NCI-H2196 (cell line): Measurements from ENCODE around the gene CLEC9A.

ENCODE experiments used
- DNase-seq: peaks from one replicate; lab custom pipeline; 2025; ENCODE audit not compliant: unreplicated experiment; lab: John Stamatoyannopoulos, UW

The CLEC9A gene

DNA sequence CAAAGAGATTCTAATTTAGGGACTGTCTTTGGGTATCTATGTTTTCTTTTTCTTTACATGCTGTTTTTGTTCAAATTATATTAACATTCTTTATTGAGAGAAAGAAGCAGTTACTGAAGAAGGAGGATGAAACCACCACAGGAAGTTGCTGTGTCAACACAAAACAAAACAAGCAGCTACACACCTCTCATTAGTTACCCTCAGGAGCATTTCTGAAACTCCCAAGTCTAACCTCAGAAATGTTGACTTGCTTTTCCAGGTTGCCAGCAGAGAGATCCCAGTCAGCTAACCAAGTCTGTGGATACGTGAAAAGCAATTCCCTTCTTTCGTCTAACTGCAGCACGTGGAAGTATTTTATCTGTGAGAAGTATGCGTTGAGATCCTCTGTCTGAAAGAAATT lies 34.8 kb downstream of the CLEC9A start:
- no peak for DNase-seq

DNA sequence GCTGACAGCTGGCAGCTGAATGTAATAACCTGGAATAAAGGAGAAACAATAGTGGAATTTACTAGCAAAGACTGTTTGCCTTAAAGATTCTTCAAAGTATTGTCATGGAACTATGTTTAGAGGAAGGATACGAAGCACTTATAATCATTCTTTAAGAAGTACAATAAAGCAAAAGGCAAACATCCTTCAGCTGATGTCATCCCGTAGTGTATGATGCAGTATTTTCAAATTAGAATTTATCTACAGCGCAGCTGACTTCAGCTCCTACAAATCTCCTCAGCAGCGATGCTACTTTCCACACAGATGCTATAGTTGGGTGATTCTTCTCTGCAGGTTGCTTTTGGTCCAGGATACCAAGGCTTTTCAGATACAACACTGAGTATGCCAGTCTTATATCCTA lies 36.8 kb downstream of the CLEC9A start:
- no peak for DNase-seq

DNA sequence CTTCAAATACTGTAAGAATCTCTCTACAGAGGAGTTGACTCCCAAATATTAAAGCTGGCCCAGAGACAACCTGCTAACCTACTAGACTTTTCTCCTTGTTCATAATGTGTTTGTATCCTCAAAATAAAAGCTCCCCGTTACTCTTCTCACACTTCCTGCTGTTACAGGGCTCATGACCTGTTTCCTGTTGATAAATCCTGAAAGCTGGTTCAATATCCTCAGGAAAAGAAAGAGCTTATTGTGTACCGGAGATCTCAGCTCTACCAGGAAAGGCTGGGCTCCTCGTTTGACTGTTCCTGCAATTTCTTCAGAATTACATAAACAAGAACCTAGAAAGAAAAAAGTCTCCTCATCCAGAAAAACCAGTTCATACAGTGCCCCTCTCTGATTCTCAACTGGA lies 37.5 kb downstream of the CLEC9A start:
- DNase-seq = no peak

DNA sequence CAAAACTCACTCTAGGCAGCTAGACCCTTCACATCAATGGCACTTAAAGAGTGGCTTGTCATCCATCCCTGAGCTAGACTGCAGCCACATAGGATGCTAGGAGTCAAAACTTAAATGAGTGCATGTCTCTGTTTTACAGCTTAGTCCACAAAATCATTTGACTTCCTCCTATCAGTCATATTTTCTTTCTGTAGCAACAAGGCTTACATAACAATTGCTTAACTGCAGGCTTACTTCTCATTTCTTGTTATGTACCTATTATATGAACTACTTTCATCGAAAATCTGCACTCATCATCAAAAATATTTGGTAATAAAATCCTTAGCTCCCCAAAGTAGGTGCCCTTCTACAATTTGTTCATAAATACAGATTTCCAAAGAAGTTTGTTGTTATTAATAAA lies 38.2 kb downstream of the CLEC9A start:
- no peak for DNase-seq

DNA sequence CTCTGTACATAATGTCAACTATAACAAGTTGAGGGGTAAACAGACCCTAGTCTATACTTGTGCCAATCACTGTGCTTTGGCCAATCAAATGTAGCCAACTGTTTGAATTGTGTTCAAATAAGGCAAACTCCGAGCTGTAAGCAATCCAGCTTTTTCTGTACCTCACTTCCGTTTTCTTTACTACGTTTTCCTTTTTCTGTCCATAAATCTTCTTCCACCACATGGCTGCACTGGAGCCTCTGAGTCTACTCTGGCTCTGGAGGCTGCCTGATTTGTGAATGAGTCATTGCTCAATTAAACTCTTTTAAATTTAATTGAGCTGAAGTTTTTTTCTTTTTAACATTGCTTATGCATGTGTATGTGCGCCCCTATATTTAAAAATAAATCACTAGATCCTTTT lies 38.6 kb downstream of the CLEC9A start:
- DNase-seq = no peak

DNA sequence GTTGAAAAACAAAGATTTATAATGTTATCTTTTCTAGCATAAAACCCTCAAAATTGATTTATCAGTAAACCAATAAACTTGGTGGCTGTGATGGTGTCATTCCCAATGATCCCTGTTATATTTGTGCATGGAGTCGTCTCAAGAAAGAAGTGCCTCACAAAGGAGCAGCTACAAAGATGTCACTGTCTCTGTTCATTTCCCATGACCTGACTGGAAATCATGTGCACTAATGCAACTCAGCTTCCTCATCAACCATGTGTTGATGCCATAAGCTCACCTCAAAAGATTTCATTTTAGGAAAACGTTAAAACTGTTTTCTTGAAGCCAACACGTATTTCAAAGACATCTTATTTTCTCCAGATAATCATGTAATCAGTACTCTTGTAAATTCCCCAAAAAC lies 39.5 kb downstream of the CLEC9A start:
- no peak for DNase-seq

DNA sequence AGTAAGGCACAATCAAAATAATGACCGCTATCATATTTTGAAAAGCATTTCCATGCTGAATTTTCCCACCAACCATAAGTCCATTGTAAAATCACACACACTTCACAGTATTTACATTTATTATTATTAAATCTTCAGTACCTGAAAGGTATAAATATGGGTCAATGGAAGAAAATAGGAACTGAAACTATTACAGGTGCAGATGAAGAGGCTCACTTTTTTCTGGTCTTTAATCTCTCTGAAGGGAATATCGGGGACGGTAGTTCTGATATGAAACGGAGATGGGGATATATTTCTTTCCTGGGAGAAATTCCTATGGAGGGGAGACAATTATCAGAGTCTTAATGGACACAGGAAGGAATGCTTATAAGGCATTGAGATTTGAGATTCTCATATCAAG lies 39.9 kb downstream of the CLEC9A start:
- DNase-seq = no peak

DNA sequence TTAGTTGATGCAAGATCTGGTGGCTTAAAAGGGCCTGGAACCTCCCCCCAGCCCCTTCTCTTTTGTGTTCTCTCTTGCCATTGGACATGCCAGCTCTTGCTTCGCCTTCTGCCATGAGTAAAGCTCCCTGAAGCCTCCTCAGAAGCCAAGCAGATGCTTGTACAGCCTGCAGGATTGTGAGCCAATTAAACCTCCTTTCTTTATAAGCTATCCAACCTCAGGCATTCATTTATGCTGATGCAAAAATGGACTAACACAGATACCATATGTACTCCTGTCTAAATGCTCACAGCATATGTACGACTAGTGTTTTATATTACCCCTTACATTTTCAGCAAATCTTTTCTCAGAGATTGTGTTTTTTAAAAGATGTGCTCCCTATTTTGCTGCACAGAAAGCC lies 41.6 kb downstream of the CLEC9A start:
- no peak for DNase-seq

DNA sequence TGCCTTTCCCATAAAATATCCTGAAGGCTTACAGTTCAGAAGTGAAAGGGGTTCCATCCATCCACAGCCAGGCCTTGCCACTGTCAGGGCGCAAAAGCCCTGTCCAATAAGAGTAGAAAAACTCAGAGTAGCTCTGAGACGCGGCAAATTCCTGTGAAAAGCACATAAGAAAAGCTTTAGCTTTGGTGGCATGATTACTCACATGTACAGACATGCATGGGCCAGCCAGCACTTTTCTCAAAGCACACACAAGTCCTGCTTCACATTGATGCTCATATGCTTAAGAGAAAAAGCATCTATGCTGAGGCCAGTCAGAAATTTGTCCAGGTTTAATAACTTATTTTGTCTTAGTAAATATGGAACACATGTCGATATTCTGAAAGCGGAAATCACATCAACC lies 42.8 kb downstream of the CLEC9A start:
- DNase-seq = no peak

DNA sequence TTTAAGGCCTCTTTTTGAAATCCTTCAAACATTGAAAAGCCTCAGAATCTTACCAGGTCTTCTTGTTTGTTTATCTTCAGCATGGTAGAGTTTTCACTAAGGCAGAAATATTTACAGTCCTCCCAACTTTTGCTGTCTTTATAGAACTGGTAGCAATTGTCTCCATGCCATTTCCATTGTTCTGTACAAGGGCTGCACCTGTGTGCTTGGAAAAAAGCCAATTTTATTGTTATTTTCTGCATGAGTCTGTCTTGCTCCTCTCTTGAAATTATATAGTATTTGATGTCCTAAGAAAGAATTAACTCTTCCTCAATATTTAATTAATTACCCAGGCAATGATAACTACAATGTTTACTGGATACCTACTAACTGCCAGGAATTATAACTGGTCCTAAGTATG lies 45.0 kb downstream of the CLEC9A start:
- DNase-seq = no peak

DNA sequence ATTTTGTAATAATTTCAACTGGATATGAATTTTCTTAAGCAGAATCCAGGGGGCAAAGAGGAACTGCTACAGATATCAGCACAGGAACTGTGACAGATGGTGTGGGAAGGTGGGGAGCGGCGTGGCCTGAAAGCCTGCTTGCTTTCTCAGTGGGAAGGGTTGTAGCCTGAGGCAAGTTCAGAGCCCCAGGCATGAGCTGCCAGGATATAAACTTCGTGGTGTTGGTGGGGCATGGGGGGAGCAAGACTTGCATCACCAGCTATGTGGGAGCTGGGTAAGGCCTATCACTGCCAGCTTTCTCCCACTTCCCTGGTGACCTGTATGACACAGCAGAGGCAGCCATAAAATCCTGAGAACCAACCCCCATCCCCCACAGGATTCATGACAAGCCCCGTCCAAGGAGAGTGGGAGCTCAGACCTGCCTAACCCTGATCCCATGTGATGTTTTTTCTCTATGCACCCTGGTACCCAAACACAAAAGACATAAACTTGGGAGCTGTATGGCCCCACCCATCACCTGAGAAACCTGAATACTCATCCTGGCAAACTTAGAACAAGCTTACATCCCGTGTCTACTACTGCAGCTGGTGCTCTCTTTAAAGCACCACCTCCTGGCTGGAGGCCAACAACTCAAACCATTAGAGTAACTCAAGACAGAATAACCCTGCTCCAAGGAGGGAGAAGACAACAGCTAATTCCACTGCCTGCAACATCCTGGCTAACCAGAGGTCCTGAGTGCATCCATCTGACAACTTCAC lies 51.8 kb downstream of the CLEC9A start:
- DNase-seq = no peak

DNA sequence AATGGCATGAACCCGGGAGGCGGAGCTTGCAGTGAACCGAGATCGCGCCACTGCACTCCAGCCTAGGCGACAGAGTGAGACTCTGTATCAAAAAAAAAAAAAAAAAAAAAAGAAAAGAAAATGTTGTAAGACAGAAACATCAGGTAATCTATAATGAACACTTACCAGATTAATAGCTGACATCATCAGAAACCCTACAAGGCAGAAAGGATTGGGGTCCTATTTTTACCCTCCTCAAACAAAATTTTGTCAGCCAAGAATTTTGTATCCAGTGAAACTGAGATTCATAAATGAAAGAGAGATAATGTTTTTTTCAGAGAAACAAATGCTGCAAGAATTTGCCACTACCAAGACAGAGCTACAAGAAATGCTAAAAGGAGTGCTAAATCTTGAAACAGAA lies 54.3 kb downstream of the CLEC9A start:
- no peak for DNase-seq

DNA sequence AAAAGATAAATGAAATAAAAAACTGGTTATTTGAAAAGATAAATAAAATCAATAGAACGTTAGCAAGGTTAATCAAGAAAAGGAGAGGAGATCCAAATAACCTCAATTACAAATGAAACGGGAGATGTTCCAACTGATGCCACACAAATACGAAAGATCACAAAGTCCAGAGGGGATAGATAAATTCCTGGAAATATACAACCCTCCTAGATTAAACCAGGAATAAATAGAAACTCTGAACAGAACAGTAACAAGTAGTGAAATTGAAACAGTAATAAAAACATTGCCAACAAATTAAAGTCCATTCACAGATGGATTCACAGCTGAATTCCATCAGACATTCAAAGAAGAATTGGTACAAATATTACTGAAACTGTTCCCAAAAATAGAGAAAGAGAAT lies 55.9 kb downstream of the CLEC9A start:
- no peak for DNase-seq

DNA sequence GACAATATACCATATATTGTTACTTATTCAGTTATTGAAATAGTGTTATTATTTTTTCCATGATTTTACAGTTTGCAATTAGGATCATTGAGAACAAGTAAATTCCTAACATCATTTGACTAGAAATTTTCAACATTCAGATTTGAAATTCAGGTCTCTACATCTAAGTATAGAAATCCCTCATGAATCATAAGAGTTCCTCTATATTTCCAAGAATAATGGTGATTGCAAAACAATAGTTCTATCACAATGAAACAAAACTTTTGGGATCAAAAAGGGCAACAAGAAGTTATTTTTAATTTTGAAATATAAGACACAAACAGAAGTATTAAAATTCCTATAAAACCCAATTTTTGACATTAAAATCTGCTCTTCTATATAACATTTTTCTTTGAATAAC lies 57.5 kb downstream of the CLEC9A start:
- DNase-seq = no peak

DNA sequence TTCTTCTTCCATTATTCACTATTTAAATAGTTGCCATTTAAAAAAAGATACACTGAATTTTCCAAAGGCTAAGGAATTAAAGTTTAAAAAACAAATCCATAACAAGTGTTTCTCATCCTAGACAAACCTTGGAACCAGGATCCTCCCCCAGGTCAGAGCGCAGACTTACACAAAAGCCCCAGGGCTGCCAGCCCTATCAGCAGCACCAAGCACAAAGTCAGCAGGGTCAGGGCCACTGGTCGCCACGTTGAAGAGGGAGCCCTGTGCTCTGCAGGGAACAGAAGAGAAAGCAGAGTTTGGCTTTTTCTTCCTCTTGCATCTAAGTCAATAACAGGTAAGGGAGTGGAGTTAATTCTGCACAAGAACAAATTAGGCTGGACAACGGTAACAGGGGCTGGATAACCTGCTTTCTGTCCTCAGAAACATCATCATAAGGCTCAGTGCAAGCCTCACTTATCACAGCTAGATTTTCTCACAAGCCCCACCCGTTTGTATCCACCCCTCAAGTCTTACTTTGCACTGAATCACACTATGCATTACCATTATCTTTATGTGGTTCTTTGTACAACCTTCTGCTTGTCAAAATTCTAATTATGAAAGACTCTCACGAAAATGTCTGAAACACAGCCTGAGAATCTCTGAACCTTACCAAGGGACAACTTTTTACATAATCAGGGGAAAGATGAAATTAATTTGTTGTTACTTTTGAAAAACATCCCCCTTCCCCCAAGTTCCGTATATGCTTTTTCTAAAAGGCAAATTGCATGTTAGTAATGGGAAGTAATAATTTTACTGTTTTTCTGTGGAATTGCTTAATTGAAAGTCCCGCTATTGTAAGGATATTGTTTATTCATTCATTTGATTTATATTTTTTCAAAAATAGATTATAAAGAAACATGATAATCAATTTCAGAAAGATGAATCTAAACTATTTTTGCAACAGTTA lies 58.7 kb downstream of the CLEC9A start:
- no peak for DNase-seq

DNA sequence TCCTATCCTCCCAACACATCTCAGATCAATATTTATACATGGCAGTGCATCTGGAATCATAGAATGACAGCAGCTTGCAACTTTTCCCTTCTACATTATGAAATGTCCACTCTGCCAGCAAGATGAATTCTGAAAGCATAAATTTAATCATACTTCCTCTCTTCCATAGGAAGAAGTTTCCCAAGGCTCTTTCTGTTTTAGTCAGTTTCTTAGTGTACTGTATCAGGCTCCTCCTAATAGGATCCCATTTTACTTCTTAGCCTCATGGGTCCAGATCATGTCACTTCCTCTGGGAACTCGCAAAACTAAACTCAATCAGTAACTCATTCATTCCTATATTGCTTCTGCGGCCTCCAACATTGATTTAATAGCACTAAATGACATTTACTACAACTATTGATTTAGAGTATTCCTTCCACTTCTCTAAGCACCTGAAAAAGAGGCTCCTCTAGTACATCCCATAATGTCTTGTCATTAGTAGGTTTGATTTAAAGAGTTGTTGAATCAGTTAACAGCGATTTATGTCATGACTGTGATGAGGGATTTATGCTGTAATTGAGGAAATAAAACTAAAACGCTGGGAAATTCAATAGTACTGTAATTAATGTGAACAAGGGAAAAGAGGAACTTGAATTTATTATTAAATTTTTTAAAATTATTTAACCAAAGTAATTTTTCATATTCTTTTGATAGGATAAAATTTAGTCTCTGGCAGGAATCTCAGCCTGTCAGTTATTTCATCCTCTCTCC lies 64.3 kb downstream of the CLEC9A start:
- no peak for DNase-seq

DNA sequence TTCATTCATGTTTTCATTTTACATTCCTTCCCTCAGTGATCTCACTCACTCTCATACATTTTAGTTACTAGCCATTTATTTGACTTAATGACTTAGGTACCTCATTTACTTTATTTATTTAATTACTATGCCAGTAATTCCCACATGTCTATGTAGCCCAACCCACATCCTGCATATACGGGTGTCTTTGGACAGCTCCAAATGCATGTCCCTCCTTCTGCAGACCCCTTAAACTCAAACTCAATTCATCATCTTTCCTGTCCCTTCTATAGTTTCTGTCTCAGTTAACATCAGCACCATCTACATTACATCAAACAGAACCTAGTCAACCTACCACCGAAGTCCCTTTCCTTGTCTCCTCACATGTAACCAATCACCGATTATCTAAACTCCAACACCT lies 65.5 kb downstream of the CLEC9A start:
- no peak for DNase-seq

DNA sequence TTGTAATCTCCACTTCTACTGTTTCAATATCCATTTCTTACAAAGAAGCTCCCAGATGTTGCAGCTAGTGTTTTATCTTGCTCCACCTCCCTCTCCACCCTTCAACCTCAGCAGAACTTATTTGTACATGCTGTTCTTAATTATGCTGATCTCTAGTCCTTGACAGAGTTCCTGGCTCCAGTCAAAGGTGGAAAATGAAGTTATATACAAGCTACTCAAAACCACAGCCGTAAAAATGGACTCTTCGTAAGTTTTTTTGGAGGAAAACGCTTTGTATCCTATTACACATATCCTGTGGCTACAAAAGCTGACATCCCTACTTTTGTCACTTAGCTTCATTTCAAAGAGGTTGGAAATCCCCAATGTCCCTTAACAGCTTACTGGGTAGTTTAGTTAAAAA lies 67.0 kb downstream of the CLEC9A start:
- DNase-seq = no peak

DNA sequence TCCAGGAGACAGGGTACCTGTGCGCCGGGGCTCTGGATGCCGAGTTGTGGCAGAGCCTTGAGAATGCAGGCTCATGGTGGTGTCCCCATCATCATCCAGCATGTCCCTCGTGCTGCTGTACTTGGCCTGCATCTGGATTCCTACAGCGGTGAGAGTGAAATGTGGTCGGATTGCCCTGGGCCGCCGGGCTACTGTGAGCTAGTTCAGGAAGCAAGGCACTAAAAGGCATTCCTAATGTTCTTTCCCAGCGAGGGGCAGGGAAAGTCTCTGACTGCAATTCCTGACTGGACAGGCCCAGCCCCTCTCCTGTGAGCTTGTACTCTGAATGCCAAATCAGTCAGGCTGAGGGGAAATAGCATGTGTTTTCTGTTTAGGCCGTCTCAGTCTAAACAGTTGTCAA lies 68.3 kb downstream of the CLEC9A start, which contains the start of gene CLEC1A:
CLEC1A (minus strand) TSS at position 195 of the 400 bp plus-strand sequence; CDS start at position 132, 63 bp downstream.
- DNase-seq = no peak

DNA sequence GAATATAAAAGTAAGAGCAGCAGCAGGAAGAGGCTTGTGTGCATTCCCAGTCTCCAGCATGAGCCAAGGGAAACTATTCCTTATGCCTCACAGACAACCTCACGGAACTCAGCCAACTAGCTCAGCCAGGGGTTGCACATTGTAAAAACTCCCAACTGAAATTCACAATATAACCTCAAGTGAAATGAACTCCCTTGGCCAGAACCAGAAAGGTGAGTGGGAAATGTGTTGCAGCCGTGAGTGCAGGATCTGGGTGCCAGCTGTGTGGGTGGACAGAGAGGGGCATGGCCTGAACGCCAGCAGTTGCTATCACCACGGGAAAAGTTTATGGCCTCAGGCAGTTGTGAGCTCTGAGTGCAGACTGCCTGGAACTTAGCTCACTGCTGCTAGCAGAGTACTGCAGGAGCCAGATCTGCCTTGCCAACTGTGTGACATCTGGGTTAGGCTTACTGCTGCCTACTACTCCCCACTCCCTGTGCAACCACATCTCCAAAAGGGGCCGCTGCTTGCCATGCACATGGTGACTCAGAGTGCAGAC lies 70.6 kb downstream of the CLEC9A start:
- no peak for DNase-seq

DNA sequence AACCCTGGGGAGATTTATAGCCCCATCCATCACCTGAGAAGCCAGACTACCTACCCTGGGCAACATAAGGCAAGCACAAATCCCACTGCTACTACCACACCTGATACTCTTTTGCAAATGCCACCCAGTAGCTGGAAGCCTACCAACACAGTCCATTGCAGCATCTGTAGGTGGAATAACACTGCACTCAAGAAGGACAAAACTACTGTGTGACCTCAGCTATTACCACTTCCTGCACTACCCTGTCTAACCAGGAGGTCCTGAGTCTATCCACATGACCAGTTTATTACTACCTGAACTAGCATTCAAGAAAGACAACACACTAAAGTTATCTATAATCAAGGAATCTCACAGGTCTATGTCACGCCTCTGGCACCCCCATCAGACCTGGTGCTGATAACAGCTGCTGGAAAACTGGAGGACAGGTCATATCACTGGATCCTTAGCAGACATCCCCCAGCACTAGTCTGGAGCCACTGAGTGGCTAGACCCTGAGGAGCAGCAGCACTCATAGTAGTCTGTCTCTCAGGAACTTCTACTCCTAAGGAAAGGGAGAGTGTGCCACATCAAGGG lies 71.3 kb downstream of the CLEC9A start:
- no peak for DNase-seq
